Activated gamma-delta T cell (primary cell): ENCODE measurements around the gene PPP1R16B.
"Not testable (repeated sequence)": the region's sequence is repeated elsewhere in the genome, so short reads cannot be mapped to it uniquely, and the experiment has no call there.

Experiments
- DNase-seq: peaks from one replicate; lab custom pipeline; 2025; lab: John Stamatoyannopoulos, UW

The PPP1R16B gene

GRCh38 chr20:38935285-38935684, 129.8 kb downstream of the PPP1R16B start:
- no peak for DNase-seq

- DNase-seq, result no peak
Observed at GRCh38 chr20:38935967-38936407, 130.5 kb downstream of the PPP1R16B start.

GRCh38 chr20:38937000-38937399, 131.5 kb downstream of the PPP1R16B start:
- no peak for DNase-seq

GRCh38 chr20:38937978-38938473, 132.5 kb downstream of the PPP1R16B start:
- no peak for DNase-seq

GRCh38 chr20:38939686-38940085, 134.2 kb downstream of the PPP1R16B start:
- DNase-seq, result no peak

GRCh38 chr20:38940644-38941043, 135.1 kb downstream of the PPP1R16B start:
- DNase-seq, result no peak

- no peak for DNase-seq
Observed at GRCh38 chr20:38941726-38942389, 136.4 kb downstream of the PPP1R16B start.

GRCh38 chr20:38945012-38945411, 139.5 kb downstream of the PPP1R16B start:
- DNase-seq, result no peak

GRCh38 chr20:38946836-38947235, 141.3 kb downstream of the PPP1R16B start:
- no peak for DNase-seq

- no peak for DNase-seq
Observed at GRCh38 chr20:38947931-38948362, 142.4 kb downstream of the PPP1R16B start.

- no peak for DNase-seq
Observed at GRCh38 chr20:38950254-38950653, 144.8 kb downstream of the PPP1R16B start.

- no peak for DNase-seq
Observed at GRCh38 chr20:38951611-38952010, 146.1 kb downstream of the PPP1R16B start.

GRCh38 chr20:38952153-38952552, 146.7 kb downstream of the PPP1R16B start:
- no peak for DNase-seq

- DNase-seq, result no peak
Observed at GRCh38 chr20:38953630-38954340, 148.3 kb downstream of the PPP1R16B start.

- no peak for DNase-seq
Observed at GRCh38 chr20:38957235-38957876, 151.9 kb downstream of the PPP1R16B start.

GRCh38 chr20:38957915-38958485, 152.5 kb downstream of the PPP1R16B start:
- no peak for DNase-seq

GRCh38 chr20:38960187-38960687, 154.7 kb downstream of the PPP1R16B start:
- not testable (repeated sequence) for DNase-seq

GRCh38 chr20:38961530-38962043, 156.1 kb downstream of the PPP1R16B start:
- no peak for DNase-seq

- DNase-seq, result peak; percentile 97
Observed at GRCh38 chr20:38962044-38962927, 156.8 kb downstream of the PPP1R16B start, which contains the start of gene DHX35. DHX35 (plus strand) TSS chr20:38962344; CDS start chr20:38962368, 24 bp downstream.

- no peak for DNase-seq
Observed at GRCh38 chr20:38962928-38963401, 157.5 kb downstream of the PPP1R16B start.

GRCh38 chr20:38963745-38964144, 158.2 kb downstream of the PPP1R16B start:
- no peak for DNase-seq
